Astrocyte (in vitro differentiated cells and primary cell): ENCODE results near the gene MYH11. TPM values are rescaled to one million over a fixed set of nuclear protein-coding genes. Genes with fewer than 3 reads are reported as not detected.
A peak's percentile ranks its signal among the peaks of the same experiment; 100 is the strongest.
"Not testable (repeated sequence)": the region's sequence is repeated elsewhere in the genome, so short reads cannot be mapped to it uniquely, and the experiment has no call there.

ENCODE experiments used
- DNase-seq: peaks from one replicate; pipeline ENCODE4 v3.0.0-alpha.2; 2010; ENCODE audit warnings: low read depth
- FAIRE-seq: peaks from 2 replicates; lab custom pipeline; 2011; peaks lifted over from hg19 to GRCh38; lab: Jason Lieb, UNC
- H2AFZ ChIP-seq: 2 replicates; pipeline ENCODE4 v1.6.0; 2012; ENCODE audit warnings: low read depth, low read length, inconsistent platforms
- H3K27ac ChIP-seq: 2 replicates; pipeline ENCODE4 v1.5.1; 2011; ENCODE audit warnings: low read depth, low read length, inconsistent platforms
- H3K27me3 ChIP-seq: 2 replicates; pipeline ENCODE4 v1.6.0; 2011; ENCODE audit warnings: low read length, inconsistent platforms; ENCODE audit not compliant: insufficient read depth
- H3K36me3 ChIP-seq: 2 replicates; pipeline ENCODE4 v1.5.1; 2011; ENCODE audit warnings: low read length, inconsistent platforms; ENCODE audit not compliant: insufficient read depth
- H3K4me1 ChIP-seq: 2 replicates; pipeline ENCODE4 v1.5.1; 2011; ENCODE audit warnings: low read length, inconsistent platforms; ENCODE audit not compliant: insufficient read depth
- H3K4me2 ChIP-seq: 2 replicates; pipeline ENCODE4 v1.6.0; 2012; ENCODE audit warnings: low read length, inconsistent platforms
- H3K4me3 ChIP-seq: 2 replicates; pipeline ENCODE4 v1.5.1; 2011; ENCODE audit warnings: low read depth, mild to moderate bottlenecking, low read length, inconsistent platforms; ENCODE audit not compliant: insufficient read depth
- H3K79me2 ChIP-seq: 2 replicates; pipeline ENCODE4 v1.6.0; 2012; ENCODE audit warnings: mild to moderate bottlenecking, low read length, inconsistent platforms; ENCODE audit not compliant: insufficient read depth
- H3K9ac ChIP-seq: 2 replicates; pipeline ENCODE4 v1.6.0; 2012; ENCODE audit warnings: mild to moderate bottlenecking, low read length, inconsistent platforms
- H3K9me3 ChIP-seq: 2 replicates; pipeline ENCODE4 v1.5.1; 2012; ENCODE audit warnings: low read depth, mild to moderate bottlenecking, low read length, inconsistent platforms; ENCODE audit not compliant: insufficient read depth
- H4K20me1 ChIP-seq: 2 replicates; pipeline ENCODE4 v1.6.0; 2012; ENCODE audit warnings: low read length, inconsistent platforms; ENCODE audit not compliant: insufficient read depth
- H3K27ac Mint-ChIP-seq: one replicate; pipeline ENCODE4 v1.8.0; 2021; ENCODE audit warnings: mild to moderate bottlenecking, mixed read lengths; ENCODE audit not compliant: unreplicated experiment
- H3K27me3 Mint-ChIP-seq: one replicate; pipeline ENCODE4 v1.8.0; 2021; ENCODE audit warnings: low read depth, mixed read lengths; ENCODE audit not compliant: unreplicated experiment
- H3K36me3 Mint-ChIP-seq: one replicate; pipeline ENCODE4 v1.8.0; 2021; ENCODE audit warnings: low read depth, mixed read lengths; ENCODE audit not compliant: unreplicated experiment
- H3K4me1 Mint-ChIP-seq: one replicate; pipeline ENCODE4 v1.8.0; 2021; ENCODE audit warnings: low read depth, mixed read lengths; ENCODE audit not compliant: unreplicated experiment
- H3K4me3 Mint-ChIP-seq: one replicate; pipeline ENCODE4 v1.8.0; 2021; ENCODE audit warnings: mild to moderate bottlenecking, moderate library complexity, mixed read lengths; ENCODE audit not compliant: unreplicated experiment
- H3K9me3 Mint-ChIP-seq: one replicate; pipeline ENCODE4 v1.8.0; 2021; ENCODE audit warnings: mild to moderate bottlenecking, mixed read lengths; ENCODE audit not compliant: unreplicated experiment
- CTCF ChIP-seq: IDR thresholded peaks from 2 replicates; pipeline ENCODE4 v1.5.1; 2011; ENCODE audit warnings: low read depth, mild to moderate bottlenecking, inconsistent platforms, low read length, moderate library complexity; ENCODE audit not compliant: insufficient read depth
- EZH2 ChIP-seq: IDR thresholded peaks from 2 replicates; pipeline ENCODE4 v1.6.1; 2012; ENCODE audit warnings: mild to moderate bottlenecking, low read length, inconsistent platforms; ENCODE audit not compliant: insufficient read depth
- total RNA-seq: library from RNA; stranded (reverse); gene quantifications from 2 replicates; pipeline ENCODE4 v1.2.1, GENCODE V29; 2021

The MYH11 gene
- total RNA-seq, 1 donor from 2014 or later, result 1.0 TPM

GRCh38 chr16:15816228-15816627 is 40.6 kb downstream of the MYH11 start:
- no peak for FAIRE-seq
- H3K27me3 Mint-ChIP-seq, result peaks cover 2% of the 10 kb centered on the region

GRCh38 chr16:15812401-15812750 is 44.5 kb downstream of the MYH11 start:
- H3K79me2 ChIP-seq, H3K27me3 Mint-ChIP-seq, H3K4me3 ChIP-seq, H2AFZ ChIP-seq, H3K27ac ChIP-seq, H3K4me2 ChIP-seq, FAIRE-seq, H3K9ac ChIP-seq, H3K27me3 ChIP-seq, H4K20me1 ChIP-seq, H3K9me3 ChIP-seq, H3K36me3 Mint-ChIP-seq, DNase-seq, H3K36me3 ChIP-seq, H3K27ac Mint-ChIP-seq, H3K4me1 Mint-ChIP-seq: not testable (repeated sequence)
- Mint-ChIP-seq H3K4me3 (peak overlapping the region; percentile 2), H3K9me3 (peaks cover 11% of the 10 kb centered on the region)
- H3K4me1 ChIP-seq, result peaks cover 15% of the 10 kb centered on the region

More at GRCh38 chr16:15816228-15816627, 40.6 kb downstream of the MYH11 start:
- no peaks in the 10 kb centered on the region for H3K79me2 ChIP-seq
- H3K36me3 ChIP-seq, result no peaks in the 10 kb centered on the region
- peaks cover 5% of the 10 kb centered on the region for H3K9me3 ChIP-seq
- no peak overlapping the region for H3K4me2 ChIP-seq
- H3K4me3 Mint-ChIP-seq, result no peak overlapping the region
- no peak overlapping the region for H3K27ac ChIP-seq
- H3K27me3 ChIP-seq, result peaks cover 22% of the 10 kb centered on the region
- DNase-seq, result no peak
- no peak overlapping the region for H2AFZ ChIP-seq
- H4K20me1 ChIP-seq, result no peaks in the 10 kb centered on the region
- H3K9me3 Mint-ChIP-seq, result peaks cover 16% of the 10 kb centered on the region
- H3K27ac Mint-ChIP-seq, result no peak overlapping the region
- peaks cover 4% of the 10 kb centered on the region for H3K4me1 Mint-ChIP-seq
- no peak overlapping the region for H3K4me3 ChIP-seq
- H3K4me1 ChIP-seq, result peaks cover 8% of the 10 kb centered on the region
- no peaks in the 10 kb centered on the region for H3K36me3 Mint-ChIP-seq
- no peak overlapping the region for H3K9ac ChIP-seq
- no peak for TF ChIP-seq EZH2
- TF ChIP-seq CTCF, result no peak

- H3K27ac Mint-ChIP-seq, result peak overlapping the region; percentile 53
- peaks cover 7% of the 10 kb centered on the region for H3K27me3 Mint-ChIP-seq
- H3K27me3 ChIP-seq, result peaks cover 9% of the 10 kb centered on the region
- peaks cover 9% of the 10 kb centered on the region for H3K4me1 Mint-ChIP-seq
- H3K4me3 Mint-ChIP-seq, result peak overlapping the region; percentile 2
- FAIRE-seq (peak; percentile 76), DNase-seq (peak; percentile 93)
- peaks cover 11% of the 10 kb centered on the region for H3K9me3 Mint-ChIP-seq
- no peaks in the 10 kb centered on the region for H3K79me2 ChIP-seq
- H3K4me3 ChIP-seq, result no peak overlapping the region
- no peaks in the 10 kb centered on the region for H4K20me1 ChIP-seq
- peak overlapping the region; percentile 50 for H3K4me2 ChIP-seq
- peak overlapping the region; percentile 25 for H3K9ac ChIP-seq
- no peaks in the 10 kb centered on the region for H3K36me3 Mint-ChIP-seq
- peaks cover 19% of the 10 kb centered on the region for H3K4me1 ChIP-seq
- H3K27ac ChIP-seq, result peak overlapping the region; percentile 56
- no peak overlapping the region for H2AFZ ChIP-seq
- peaks cover 7% of the 10 kb centered on the region for H3K9me3 ChIP-seq
- TF ChIP-seq EZH2, result no peak
- TF ChIP-seq CTCF, result no peak
- no peaks in the 10 kb centered on the region for H3K36me3 ChIP-seq
Observed at GRCh38 chr16:15811481-15812400, 45.1 kb downstream of the MYH11 start.
